Measurements from ENCODE around the gene PRRG4. TPM values are rescaled to one million over a fixed set of nuclear protein-coding genes. Genes with fewer than 3 reads are reported as not detected.

The PRRG4 gene
- total and polyA plus RNA-seq, 2 of the 4 experiments (the other 2 are of a cell fraction) = not detected

DNA sequence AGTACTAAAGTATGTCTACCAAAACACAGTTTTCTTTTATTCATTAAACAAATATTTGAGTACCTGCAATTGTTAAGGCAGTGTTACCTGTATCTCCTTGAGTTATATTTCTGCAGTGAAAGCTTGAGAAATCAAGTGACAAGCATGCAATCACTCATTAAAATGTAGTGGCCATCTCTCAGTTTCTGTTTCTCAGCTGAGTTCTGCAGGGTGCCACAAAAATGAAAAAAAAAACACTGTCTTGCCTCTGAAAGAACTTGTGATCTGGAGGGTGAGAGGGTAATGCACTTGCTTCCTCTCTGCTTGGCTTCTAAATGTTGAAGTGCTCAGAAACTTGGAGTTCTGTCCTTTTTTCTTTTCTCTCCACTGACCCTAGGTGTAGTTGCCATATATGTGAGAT is 69.7 kb downstream of the PRRG4 start:
- no peak overlapping the region for H2BK120ac ChIP-seq (ENCODE audit: low read depth, low read length)
- DNase-seq = no peak
- no peak overlapping the region for H4K5ac ChIP-seq (ENCODE audit: low read depth, low read length)
- in situ Hi-C loops (cut with MboI; ENCODE audit: low sequenced_read_pairs) (no loop called here), dilution Hi-C loops (cut with HindIII; ENCODE audit: low sequenced_read_pairs, unreplicated experiment) (no loop called here), intact Hi-C loops (cut with micrococcal nuclease) (loop anchor here (5.0 kb wide), 1 partner anchor 153 kb away; no protein-coding TSS in a partner anchor)
- ChIA-PET CTCF (no interaction called here), POLR2A (ENCODE audit: unreplicated experiment) (no interaction called here)
- no peak overlapping the region for H3K23ac ChIP-seq (ENCODE audit: low read depth, low read length)
- H3K4ac ChIP-seq (ENCODE audit: low read depth, low read length) = no peak overlapping the region
- no TSS peak for BruUV-seq (replicated peaks)
- H3K79me1 ChIP-seq (ENCODE audit: low read depth in 1 of 2, low read length in 2 of 2) = peaks cover 39 to 71% of the 10 kb centered on the region in 2 experiments
- H3K4me2 ChIP-seq (ENCODE audit: low read depth, low read length) = no peak overlapping the region
- no peak overlapping the region for H2BK5ac ChIP-seq (ENCODE audit: low read depth, low read length, poor library complexity, severe bottlenecking)
- no peak overlapping the region for H3K4me3 ChIP-seq (ENCODE audit: insufficient read depth, low read depth, low read length)
- peaks cover 28% of the 10 kb centered on the region for H4K20me1 ChIP-seq (ENCODE audit: insufficient read depth, low read length)
- no peak overlapping the region for H4K8ac ChIP-seq (ENCODE audit: low read depth in 2 of 2, low read length in 2 of 2)
- no peak overlapping the region for H3K56ac ChIP-seq (ENCODE audit: extremely low read depth, insufficient read depth, low read length)
- H2AFZ ChIP-seq (replicated peaks; ENCODE audit: low read length, poor library complexity) = no peak overlapping the region
- H3K27ac ChIP-seq (ENCODE audit: insufficient read depth, low read length) = no peak overlapping the region
- H3K18ac ChIP-seq (ENCODE audit: low read depth, low read length) = no peak overlapping the region
- no peak for TF ChIP-seq RAD21 (IDR thresholded peaks at IDR 0.05; ENCODE audit: low read length)
- TF ChIP-seq MAZ (IDR thresholded peaks at IDR 0.05; ENCODE audit: borderline replicate concordance, low read depth, low read length) = no peak
- no peak for TF ChIP-seq CEBPB (IDR thresholded peaks at IDR 0.05; ENCODE audit: low read depth, low read length)
- no peak for TF ChIP-seq RCOR1 (IDR thresholded peaks at IDR 0.05; ENCODE audit: insufficient replicate concordance, low read length)
- TF ChIP-seq, protein P1, sequence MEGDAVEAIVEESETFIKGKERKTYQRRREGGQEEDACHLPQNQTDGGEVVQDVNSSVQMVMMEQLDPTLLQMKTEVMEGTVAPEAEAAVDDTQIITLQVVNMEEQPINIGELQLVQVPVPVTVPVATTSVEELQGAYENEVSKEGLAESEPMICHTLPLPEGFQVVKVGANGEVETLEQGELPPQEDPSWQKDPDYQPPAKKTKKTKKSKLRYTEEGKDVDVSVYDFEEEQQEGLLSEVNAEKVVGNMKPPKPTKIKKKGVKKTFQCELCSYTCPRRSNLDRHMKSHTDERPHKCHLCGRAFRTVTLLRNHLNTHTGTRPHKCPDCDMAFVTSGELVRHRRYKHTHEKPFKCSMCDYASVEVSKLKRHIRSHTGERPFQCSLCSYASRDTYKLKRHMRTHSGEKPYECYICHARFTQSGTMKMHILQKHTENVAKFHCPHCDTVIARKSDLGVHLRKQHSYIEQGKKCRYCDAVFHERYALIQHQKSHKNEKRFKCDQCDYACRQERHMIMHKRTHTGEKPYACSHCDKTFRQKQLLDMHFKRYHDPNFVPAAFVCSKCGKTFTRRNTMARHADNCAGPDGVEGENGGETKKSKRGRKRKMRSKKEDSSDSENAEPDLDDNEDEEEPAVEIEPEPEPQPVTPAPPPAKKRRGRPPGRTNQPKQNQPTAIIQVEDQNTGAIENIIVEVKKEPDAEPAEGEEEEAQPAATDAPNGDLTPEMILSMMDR (conservative IDR thresholded peaks at IDR 0.05; ENCODE audit: low read depth, low read length) = no peak
- TF ChIP-seq BHLHE40 (IDR thresholded peaks at IDR 0.05; ENCODE audit: low read depth, low read length) = no peak
- TF ChIP-seq MAFK (IDR thresholded peaks at IDR 0.05; ENCODE audit: low read depth, low read length) = no peak
- TF ChIP-seq FOS (IDR thresholded peaks at IDR 0.05; ENCODE audit: low read depth, low read length) = no peak
- no peak for TF ChIP-seq CHD1 (IDR thresholded peaks at IDR 0.05; ENCODE audit: low read depth, low read length)
- H3K4me1 ChIP-seq (ENCODE audit: control insufficient read depth, insufficient read depth, low read length) = no peaks in the 10 kb centered on the region
- H2BK20ac ChIP-seq (ENCODE audit: low read depth, low read length) = no peak overlapping the region
- H3K27me3 ChIP-seq (ENCODE audit: control insufficient read depth, insufficient read depth, low read length) = no peaks in the 10 kb centered on the region
- H2AK9ac ChIP-seq (replicated peaks; ENCODE audit: low read depth, low read length, poor library complexity) = no peak overlapping the region
- no peak overlapping the region for H4K91ac ChIP-seq (ENCODE audit: insufficient read depth, low read depth, low read length)
- H2BK15ac ChIP-seq (ENCODE audit: low read depth, low read length) = no peak overlapping the region
- peaks cover 2% of the 10 kb centered on the region; the same call in 1 of the 2 replicates for H3K36me3 ChIP-seq (ENCODE audit: control insufficient read depth, insufficient read depth, low read length)
- no peak overlapping the region for H3K9ac ChIP-seq (ENCODE audit: low read depth, low read length)
- ATAC-seq (ENCODE audit: low read depth) = no peak
- no peaks in the 10 kb centered on the region for H3K9me3 ChIP-seq (ENCODE audit: control insufficient read depth, insufficient read depth, low read length)
- no peak overlapping the region for H3K14ac ChIP-seq (replicated peaks; ENCODE audit: low read depth, low read length)
- no peak overlapping the region for H2AK5ac ChIP-seq (ENCODE audit: low read depth, low read length)
- H3K9me1 ChIP-seq (ENCODE audit: insufficient read depth, low read length) = peaks cover 13% of the 10 kb centered on the region

Data from IMR-90 (cell line).